ENCODE results near the gene PSPH. TPM values are rescaled to one million over a fixed set of nuclear protein-coding genes. Genes with fewer than 3 reads are reported as not detected.
A peak's percentile ranks its signal among the peaks of the same experiment; 100 is the strongest.

The PSPH gene
- total and polyA plus RNA-seq, 8 donors, result 13.7 to 25.0 (median 20.7) TPM

DNA sequence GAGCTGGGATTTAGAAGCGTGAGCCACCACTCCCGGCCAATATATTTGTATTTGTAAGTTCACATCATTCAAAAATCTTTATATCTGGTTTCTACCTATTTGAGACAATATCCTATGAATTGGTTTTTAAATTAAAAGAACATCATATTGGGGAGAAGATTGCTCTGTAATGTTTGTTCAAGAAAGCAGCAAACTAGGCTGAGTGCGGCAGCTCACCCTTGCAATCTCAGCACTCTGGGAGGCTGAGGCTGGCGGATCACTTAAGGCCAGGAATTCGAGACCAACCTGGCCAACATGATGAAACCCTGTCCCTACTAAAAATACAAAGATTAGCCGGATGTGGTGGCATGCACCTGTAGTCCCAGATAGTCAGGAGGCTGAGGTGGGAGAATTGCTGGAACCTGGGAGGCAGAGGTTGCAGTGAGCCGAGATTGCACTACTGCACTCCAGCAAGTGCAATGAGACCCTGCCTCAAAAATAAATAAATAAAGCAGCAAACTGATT, 77.4 kb downstream of the PSPH start:
- no peak for ATAC-seq
- Histone ChIP-seq H3K9me3 (no peaks in the 10 kb centered on the region), H3K4me1 (peaks cover 0 to 4% of the 10 kb centered on the region in 2 donors), H3K27me3 (no peaks in the 10 kb centered on the region), H3K27ac (no peak overlapping the region), H3K36me3 (peaks cover 0 to 11% of the 10 kb centered on the region in 2 donors), H3K4me3 (no peak overlapping the region)
- intact Hi-C loops (cut with DNase I), result no loop called here
- TF ChIP-seq, protein P1, sequence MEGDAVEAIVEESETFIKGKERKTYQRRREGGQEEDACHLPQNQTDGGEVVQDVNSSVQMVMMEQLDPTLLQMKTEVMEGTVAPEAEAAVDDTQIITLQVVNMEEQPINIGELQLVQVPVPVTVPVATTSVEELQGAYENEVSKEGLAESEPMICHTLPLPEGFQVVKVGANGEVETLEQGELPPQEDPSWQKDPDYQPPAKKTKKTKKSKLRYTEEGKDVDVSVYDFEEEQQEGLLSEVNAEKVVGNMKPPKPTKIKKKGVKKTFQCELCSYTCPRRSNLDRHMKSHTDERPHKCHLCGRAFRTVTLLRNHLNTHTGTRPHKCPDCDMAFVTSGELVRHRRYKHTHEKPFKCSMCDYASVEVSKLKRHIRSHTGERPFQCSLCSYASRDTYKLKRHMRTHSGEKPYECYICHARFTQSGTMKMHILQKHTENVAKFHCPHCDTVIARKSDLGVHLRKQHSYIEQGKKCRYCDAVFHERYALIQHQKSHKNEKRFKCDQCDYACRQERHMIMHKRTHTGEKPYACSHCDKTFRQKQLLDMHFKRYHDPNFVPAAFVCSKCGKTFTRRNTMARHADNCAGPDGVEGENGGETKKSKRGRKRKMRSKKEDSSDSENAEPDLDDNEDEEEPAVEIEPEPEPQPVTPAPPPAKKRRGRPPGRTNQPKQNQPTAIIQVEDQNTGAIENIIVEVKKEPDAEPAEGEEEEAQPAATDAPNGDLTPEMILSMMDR (IDR thresholded peaks at IDR 0.05), result no peak
- no peak for DNase-seq

DNA sequence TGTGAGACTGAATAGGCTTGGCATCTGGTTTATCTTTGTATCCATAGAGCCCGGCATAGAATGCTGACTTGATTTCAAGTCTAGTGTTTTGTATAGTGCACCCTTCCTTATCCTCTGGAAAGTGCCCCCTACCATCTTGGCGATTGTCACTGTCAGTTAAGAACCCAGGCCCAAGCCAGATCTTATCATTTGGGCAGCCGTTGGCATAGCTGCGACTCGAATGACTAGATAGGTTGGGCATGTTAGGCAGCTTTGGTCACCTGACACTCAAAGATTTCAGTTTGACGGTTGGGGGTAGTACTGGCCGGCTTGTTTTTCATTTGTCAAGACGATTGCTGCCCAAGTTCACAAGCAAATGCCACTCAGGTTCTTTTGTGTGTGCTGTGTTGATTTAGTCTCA, 80.3 kb downstream of the PSPH start:
- H3K36me3 ChIP-seq, result peaks cover 0 to 6% of the 10 kb centered on the region in 2 donors
- no peak overlapping the region for H3K4me3 ChIP-seq
- ATAC-seq, result peak; percentile 29
- intact Hi-C loops (cut with DNase I), result no loop called here
- H3K27ac ChIP-seq, result no peak overlapping the region
- H3K4me1 ChIP-seq, result peaks cover 0 to 12% of the 10 kb centered on the region in 2 donors
- no peaks in the 10 kb centered on the region for H3K27me3 ChIP-seq
- no peaks in the 10 kb centered on the region for H3K9me3 ChIP-seq
- no peak for DNase-seq
- TF ChIP-seq, protein P1 (IDR thresholded peaks at IDR 0.05), result no peak

DNA sequence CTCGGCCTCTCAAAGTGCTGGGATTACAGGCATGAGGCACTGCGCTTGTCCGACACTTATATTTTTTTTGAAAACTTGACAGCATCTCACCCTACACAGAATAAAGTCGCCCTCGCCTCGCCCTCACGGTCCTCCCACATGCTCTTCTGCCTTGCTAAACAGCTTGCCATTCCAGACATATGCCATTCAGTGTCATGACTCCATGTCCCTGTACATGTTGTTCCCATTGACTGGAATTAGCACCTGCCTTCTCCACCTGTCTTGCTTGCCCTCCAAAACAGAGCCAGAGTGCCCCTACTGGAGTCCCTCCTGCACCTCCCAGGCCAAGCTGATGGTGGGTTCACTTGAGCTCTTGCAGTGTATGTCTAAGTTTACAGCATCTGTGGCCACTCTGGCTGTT, 80.7 kb downstream of the PSPH start:
- DNase-seq (no peak), ATAC-seq (no peak)
- intact Hi-C loops (cut with DNase I), result no loop called here
- Histone ChIP-seq H3K9me3 (no peaks in the 10 kb centered on the region), H3K27me3 (no peaks in the 10 kb centered on the region), H3K36me3 (peaks cover 0 to 6% of the 10 kb centered on the region in 2 donors), H3K27ac (no peak overlapping the region), H3K4me1 (peaks cover 4 to 16% of the 10 kb centered on the region in 2 donors), H3K4me3 (no peak overlapping the region)
- TF ChIP-seq, protein P1 (IDR thresholded peaks at IDR 0.05), result no peak

GRCh38 chr7:55969391-55969790, 81.9 kb downstream of the PSPH start:
- H3K4me3 ChIP-seq, result no peak overlapping the region
- intact Hi-C loops (cut with DNase I), result no loop called here
- DNase-seq (no peak), ATAC-seq (no peak)
- no peak overlapping the region for H3K27ac ChIP-seq
- H3K27me3 ChIP-seq, result no peaks in the 10 kb centered on the region
- H3K4me1 ChIP-seq, result peaks cover 7 to 21% of the 10 kb centered on the region in 2 donors
- H3K9me3 ChIP-seq, result no peaks in the 10 kb centered on the region
- TF ChIP-seq, protein P1 (IDR thresholded peaks at IDR 0.05), result no peak
- H3K36me3 ChIP-seq, result peaks cover 0 to 6% of the 10 kb centered on the region in 2 donors

GRCh38 chr7:55966851-55967250, 84.4 kb downstream of the PSPH start:
- intact Hi-C loops (cut with DNase I), result no loop called here

More at GRCh38 chr7:55966851-55967250, 84.4 kb downstream of the PSPH start:
- peaks cover 0 to 6% of the 10 kb centered on the region in 2 donors for H3K36me3 ChIP-seq
- H3K9me3 ChIP-seq, result no peaks in the 10 kb centered on the region
- no peak for ATAC-seq
- no peak overlapping the region for H3K4me3 ChIP-seq
- TF ChIP-seq, protein P1 (IDR thresholded peaks at IDR 0.05), result no peak
- peaks cover 7 to 28% of the 10 kb centered on the region in 2 donors for H3K4me1 ChIP-seq
- H3K27ac ChIP-seq, result no peak overlapping the region
- no peaks in the 10 kb centered on the region for H3K27me3 ChIP-seq
- no peak for DNase-seq

Measured in left lung (tissue), 10 donors.